ENCODE results near the gene CLTB. TPM values are rescaled to one million over a fixed set of nuclear protein-coding genes. Genes with fewer than 3 reads are reported as not detected.

CLTB gene
- total RNA-seq, 1 experiment from 2014 or later: 34.5 TPM

- Histone ChIP-seq H3K56ac (ENCODE audit: insufficient read length, low read depth, low read length) (no peak overlapping the region), H3K23ac (ENCODE audit: insufficient read length, low read depth, low read length) (no peak overlapping the region), H2BK12ac (ENCODE audit: insufficient read length, low read depth, low read length) (no peak overlapping the region), H3K18ac (ENCODE audit: insufficient read length, low read depth, low read length) (no peak overlapping the region), H2AFZ (ENCODE audit: low read length) (no peak overlapping the region), H4K20me1 (ENCODE audit: control insufficient read depth, insufficient read depth, insufficient read length) (no peaks in the 10 kb centered on the region), H2BK15ac (ENCODE audit: low read depth, low read length) (no peak overlapping the region), H2BK20ac (ENCODE audit: low read depth, low read length, poor library complexity, severe bottlenecking) (no peak overlapping the region), H2AK5ac (ENCODE audit: insufficient read length, low read length) (no peak overlapping the region), H3K4me1 (ENCODE audit: insufficient read depth, low read length) (no peaks in the 10 kb centered on the region), H3K9me3 (ENCODE audit: control insufficient read depth, low read depth, low read length) (no peaks in the 10 kb centered on the region), H3K23me2 (ENCODE audit: insufficient read length, low read depth, low read length, poor library complexity, severe bottlenecking) (no peaks in the 10 kb centered on the region), H3K14ac (ENCODE audit: insufficient read depth, low read length) (no peak overlapping the region), H3T11ph (ENCODE audit: low read length) (no peak overlapping the region), H4K5ac (ENCODE audit: insufficient read length, low read depth, low read length) (no peak overlapping the region), H4K8ac (replicated peaks; ENCODE audit: insufficient read length, low read depth, low read length) (no peak overlapping the region), H3K79me1 (ENCODE audit: insufficient read depth, low read depth, low read length, poor library complexity, severe bottlenecking) (no peaks in the 10 kb centered on the region), H3K4ac (ENCODE audit: low read depth, low read length) (no peak overlapping the region), H3K4me2 (ENCODE audit: insufficient read depth, insufficient read length, low read length) (no peak overlapping the region), H3K27me3 (ENCODE audit: insufficient read depth, low read length) (no peaks in the 10 kb centered on the region), H3K27ac (ENCODE audit: insufficient read length, low read depth, low read length) (no peak overlapping the region), H3K79me2 (ENCODE audit: insufficient read depth, low read length) (no peaks in the 10 kb centered on the region), H4K91ac (ENCODE audit: insufficient read length, low read depth, low read length) (no peak overlapping the region), H2BK120ac (ENCODE audit: low read depth, low read length, poor library complexity, severe bottlenecking) (no peak overlapping the region), H2BK5ac (ENCODE audit: insufficient read length, low read length) (no peak overlapping the region), H3K9ac (ENCODE audit: extremely low read depth, insufficient read length, low read length) (no peak overlapping the region)
- Mint-ChIP-seq H3K4me1 (no peaks in the 10 kb centered on the region; a peak in 1 of 4 replicates), H3K4me3 (no peak overlapping the region), H3K27me3 (ENCODE audit: low read depth) (peaks cover 7% of the 10 kb centered on the region), H3K9me3 (peaks cover 45 to 46% of the 10 kb centered on the region in 2 experiments), H3K36me3 (ENCODE audit: insufficient read depth in 1 of 3, low read depth in 3 of 3) (peaks cover 4 to 26% (median 22%) of the 10 kb centered on the region in 3 experiments; a peak in 6 of 7 replicates), H3K27ac (no peak overlapping the region)
- DNase-seq: no peak
- TF ChIP-seq CTCF (conservative IDR thresholded peaks at IDR 0.05): no peak
- WGBS (ENCODE audit: extremely low coverage, insufficient read length, low lambda C conversion rate): no CpG with 5 or more reads among the region's 1 CpG
These were observed 8.8 kb upstream of the CLTB start for GRCh38 chr5:176425138-176425537.

Data from H9 (cell line).